Measurements from ENCODE around the gene RRP1B.

GRCh38 chr21:43739621-43740435 lies 80.5 kb downstream of the RRP1B start:
- no peak for TF ChIP-seq POLR2AphosphoS5 (IDR thresholded peaks at IDR 0.05; ENCODE audit: low read depth)
- no peak for TF ChIP-seq CTCF (IDR thresholded peaks at IDR 0.05; ENCODE audit: insufficient read depth, low read length)
- TF ChIP-seq REST (IDR thresholded peaks at IDR 0.05; ENCODE audit: insufficient replicate concordance, low read depth): no peak
- no peak for TF ChIP-seq SPI1 (IDR thresholded peaks at IDR 0.05; ENCODE audit: borderline replicate concordance, low read depth)
